NCI-H69 (cell line): ENCODE data around the gene CCDC33.
"Not testable (repeated sequence)": the region's sequence is repeated elsewhere in the genome, so short reads cannot be mapped to it uniquely, and the experiment has no call there.

ENCODE experiments used
- DNase-seq: peaks from one replicate; lab custom pipeline; 2025; lab: John Stamatoyannopoulos, UW

CCDC33 gene

GRCh38 chr15:74336061-74337005 lies 100.2 kb downstream of the CCDC33 start:
- DNase-seq, result no peak

GRCh38 chr15:74337146-74337545 lies 101.0 kb downstream of the CCDC33 start:
- no peak for DNase-seq

- DNase-seq, result no peak
Measured at GRCh38 chr15:74337607-74338211, 101.6 kb downstream of the CCDC33 start.

- no peak for DNase-seq
Measured at GRCh38 chr15:74338676-74339075, 102.5 kb downstream of the CCDC33 start.

- DNase-seq, result no peak
Measured at GRCh38 chr15:74339371-74339770, 103.2 kb downstream of the CCDC33 start.

- DNase-seq, result no peak
Measured at GRCh38 chr15:74340150-74340549, 104.0 kb downstream of the CCDC33 start.

- DNase-seq, result no peak
Measured at GRCh38 chr15:74343127-74343796, 107.1 kb downstream of the CCDC33 start.

GRCh38 chr15:74343797-74344127 lies 107.6 kb downstream of the CCDC33 start:
- DNase-seq, result no peak

- no peak for DNase-seq
Measured at GRCh38 chr15:74345051-74345450, 108.9 kb downstream of the CCDC33 start.

GRCh38 chr15:74347757-74348250 lies 111.7 kb downstream of the CCDC33 start:
- no peak for DNase-seq

GRCh38 chr15:74349241-74349778 lies 113.2 kb downstream of the CCDC33 start:
- DNase-seq, result peak; percentile 6

- DNase-seq, result peak; percentile 4
Measured at GRCh38 chr15:74350295-74351275, 114.5 kb downstream of the CCDC33 start.

- DNase-seq, result no peak
Measured at GRCh38 chr15:74351670-74352069, 115.5 kb downstream of the CCDC33 start.

GRCh38 chr15:74352393-74352910 lies 116.3 kb downstream of the CCDC33 start:
- no peak for DNase-seq

- DNase-seq, result not testable (repeated sequence)
Measured at GRCh38 chr15:74353992-74354391, 117.9 kb downstream of the CCDC33 start.

GRCh38 chr15:74356050-74356449 lies 119.9 kb downstream of the CCDC33 start:
- DNase-seq, result not testable (repeated sequence)

- not testable (repeated sequence) for DNase-seq
Measured at GRCh38 chr15:74357514-74357913, 121.4 kb downstream of the CCDC33 start.

- DNase-seq, result not testable (repeated sequence)
Measured at GRCh38 chr15:74359376-74359775, 123.2 kb downstream of the CCDC33 start.

- not testable (repeated sequence) for DNase-seq
Measured at GRCh38 chr15:74360855-74361254, 124.7 kb downstream of the CCDC33 start.

GRCh38 chr15:74362482-74362881 lies 126.4 kb downstream of the CCDC33 start:
- DNase-seq, result no peak
